ENCODE measurements around the gene CALML6. TPM values are rescaled to one million over a fixed set of nuclear protein-coding genes. Genes with fewer than 3 reads are reported as not detected.

The CALML6 gene
- total and polyA plus RNA-seq, 10 of the 15 experiments (the other 5 are each of a cell fraction or from before 2014, with no cell fraction given) = 0.07 to 1.3 (median 0.21) TPM; not detected in 5

- TF ChIP-seq SRF (IDR thresholded peaks at IDR 0.05; ENCODE audit: low read depth in 2 of 2, low read length in 2 of 2) (no peak), CTCF (IDR thresholded peaks at IDR 0.05 in 2 of 3, conservative IDR thresholded peaks at IDR 0.05 in 1 of 3; ENCODE audit: control insufficient read depth in 2 of 3, extremely low read depth in 1 of 3, insufficient read depth in 1 of 3, low read depth in 3 of 3, low read length in 3 of 3) (peak; percentile 43 to 46 (median 45); a peak in 5 of 6 replicates), SMC3 (IDR thresholded peaks at IDR 0.05; ENCODE audit: borderline replicate concordance, low read length) (peak; percentile 20; the same call in 1 of the 2 replicates)
Observed at GRCh38 chr1:1899266-1899966, 15.6 kb upstream of the CALML6 start.

More at GRCh38 chr1:1899266-1899966, 15.6 kb upstream of the CALML6 start:
- ATAC-seq (peak; percentile 75), FAIRE-seq (no peak), DNase-seq (ENCODE audit: low read depth, low spot score) (no peak)
- Histone ChIP-seq H3K36me3 (ENCODE audit: control insufficient read depth in 2 of 2, insufficient read depth in 2 of 2, low read length in 1 of 2) (no peaks in the 10 kb centered on the region), H2AFZ (ENCODE audit: control insufficient read depth, low read depth, low read length) (no peak overlapping the region), H4K20me1 (ENCODE audit: control insufficient read depth, insufficient read depth) (no peaks in the 10 kb centered on the region), H3K27me3 (replicated peaks in 1 of 2; ENCODE audit: control insufficient read depth in 2 of 2, insufficient read depth in 2 of 2, low read length in 1 of 2) (no peaks in the 10 kb centered on the region), H3K27ac (ENCODE audit: control insufficient read depth, insufficient read depth) (no peak overlapping the region), H3K4me3 (no peak overlapping the region), H3K4me2 (ENCODE audit: control insufficient read depth, insufficient read depth) (no peak overlapping the region), H3K4me1 (ENCODE audit: control insufficient read depth, insufficient read depth, low read length) (peaks cover 9% of the 10 kb centered on the region), H3K79me2 (ENCODE audit: control insufficient read depth, insufficient read depth, low read length) (no peaks in the 10 kb centered on the region), H3K9me3 (replicated peaks; ENCODE audit: control insufficient read depth, insufficient read depth, low read length) (no peaks in the 10 kb centered on the region; the same call in 2 of the 3 replicates), H3K9ac (ENCODE audit: control insufficient read depth, insufficient read depth, low read length) (no peak overlapping the region)
- intact Hi-C loops (cut with micrococcal nuclease; ENCODE audit: unreplicated experiment) = no loop called here
- RAD21 ChIA-PET (ENCODE audit: unreplicated experiment) = interaction anchor here (1.2 to 5.6 kb wide), 2 partner anchors 8 to 123 kb away, joined by 3 to 28 read pairs; no protein-coding TSS in a partner anchor
- SMC1A ChIA-PET (ENCODE audit: uncharacterized antibody, unreplicated experiment) = interaction anchor here (1.2 kb wide), 2 partner anchors 8 to 71 kb away, joined by 3 read pairs; no protein-coding TSS in a partner anchor
- POLR2A ChIA-PET = interaction anchor here (1.4 to 2.8 kb wide), 2 partner anchors 9 to 32 kb away, joined by 3 to 10 read pairs; no protein-coding TSS in a partner anchor
- no TSS peak for BruUV-seq (replicated peaks)
- in situ Hi-C loops (cut with MboI) = no loop called here
- CTCF ChIA-PET = interaction anchor here (0.6 to 2.8 kb wide), 5 partner anchors 9 to 178 kb away, joined by 3 to 9 read pairs (median 4); no protein-coding TSS in a partner anchor
- WGBS (ENCODE audit: insufficient coverage, insufficient replicate concordance, low lambda C conversion rate, missing lambda C conversion rate) = 18% methylated on average over 16 of the region's 16 CpGs

Measured in GM12878 (cell line).